Activated naive CD8-positive, alpha-beta T cell treated with anti-CD3 and anti-CD28 coated beads for 36 hours (primary cell): ENCODE measurements around the gene JAGN1. TPM values are rescaled to one million over a fixed set of nuclear protein-coding genes. Genes with fewer than 3 reads are reported as not detected.

Experiments used
- DNase-seq: peaks from one replicate; pipeline ENCODE4 v3.0.0; 2021
- H3K27ac Mint-ChIP-seq: one replicate; pipeline ENCODE4 v1.8.0; 2022; ENCODE audit warnings: mild to moderate bottlenecking, moderate library complexity, mixed read lengths
- H3K27me3 Mint-ChIP-seq: one replicate; pipeline ENCODE4 v1.8.0; 2022; ENCODE audit warnings: mild to moderate bottlenecking, mixed read lengths
- H3K36me3 Mint-ChIP-seq: one replicate; pipeline ENCODE4 v1.8.0; 2021; ENCODE audit warnings: mild to moderate bottlenecking, mixed read lengths
- H3K4me1 Mint-ChIP-seq: one replicate; pipeline ENCODE4 v1.8.0; 2021; ENCODE audit warnings: mixed read lengths
- H3K4me3 Mint-ChIP-seq: one replicate; pipeline ENCODE4 v1.8.0; 2022; ENCODE audit warnings: mild to moderate bottlenecking, moderate library complexity, mixed read lengths
- H3K9me3 Mint-ChIP-seq: one replicate; pipeline ENCODE4 v1.8.0; 2022; ENCODE audit warnings: mixed read lengths
- total RNA-seq, 2 experiments: library from RNA; stranded (reverse); gene quantifications; one replicate each; pipeline ENCODE4 v1.2.3, GENCODE V29; 2021

JAGN1 gene
- total RNA-seq, 2 experiments from 2014 or later, result 49.0 to 49.2 TPM

DNA sequence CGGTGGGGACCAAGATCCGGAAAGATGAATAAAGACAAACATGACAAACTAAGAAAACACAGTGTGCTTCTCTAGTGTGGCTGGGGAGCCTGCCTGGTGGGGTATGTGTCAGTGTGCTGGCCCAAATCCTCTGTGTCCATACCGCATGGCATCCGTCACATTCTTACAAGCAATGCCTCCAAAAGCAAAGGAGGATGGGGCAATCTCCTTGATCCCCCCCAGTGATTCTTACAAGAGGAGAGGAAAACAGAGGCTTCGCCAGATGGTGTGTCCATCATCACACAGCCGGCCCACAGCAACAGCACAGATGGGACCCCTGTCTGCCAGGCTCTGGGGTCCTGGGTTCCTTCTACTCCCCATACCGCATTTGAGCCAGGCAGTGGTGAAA is 25.9 kb downstream of the JAGN1 start:
- Mint-ChIP-seq H3K4me1 (peaks cover 14% of the 10 kb centered on the region), H3K36me3 (no peaks in the 10 kb centered on the region), H3K27ac (peak overlapping the region; percentile 38), H3K4me3 (peak overlapping the region; percentile 74), H3K9me3 (no peaks in the 10 kb centered on the region), H3K27me3 (peaks cover 19% of the 10 kb centered on the region)
- no peak for DNase-seq

- peak within 1 kb of the TSS; percentile 38 for H3K27ac Mint-ChIP-seq
- peak within 1 kb of the TSS; percentile 74 for H3K4me3 Mint-ChIP-seq
- H3K9me3 Mint-ChIP-seq, result no peaks in the 10 kb centered on the region
- H3K27me3 Mint-ChIP-seq, result peaks cover 16% of the 10 kb centered on the region
- no peaks in the 10 kb centered on the region for H3K36me3 Mint-ChIP-seq
- peaks cover 14% of the 10 kb centered on the region for H3K4me1 Mint-ChIP-seq
- DNase-seq, result peak; percentile 35
Measured at GRCh38 chr3:9916734-9917680, 26.6 kb downstream of the JAGN1 start, which contains the start of gene IL17RC. TSS of gene IL17RC (plus strand) at chr3:9917098. CDS start at chr3:9917316, 218 bp downstream.

- Mint-ChIP-seq H3K4me3 (no peak overlapping the region), H3K9me3 (no peaks in the 10 kb centered on the region), H3K27ac (no peak overlapping the region), H3K36me3 (no peaks in the 10 kb centered on the region), H3K27me3 (peaks cover 12% of the 10 kb centered on the region), H3K4me1 (peaks cover 11% of the 10 kb centered on the region)
- no peak for DNase-seq
Measured at GRCh38 chr3:9917820-9918219, 27.4 kb downstream of the JAGN1 start.

- H3K27me3 Mint-ChIP-seq, result peaks cover 12% of the 10 kb centered on the region
- no peak for DNase-seq
- H3K9me3 Mint-ChIP-seq, result no peaks in the 10 kb centered on the region
- no peak overlapping the region for H3K4me3 Mint-ChIP-seq
- no peak overlapping the region for H3K27ac Mint-ChIP-seq
- H3K36me3 Mint-ChIP-seq, result no peaks in the 10 kb centered on the region
- H3K4me1 Mint-ChIP-seq, result peaks cover 11% of the 10 kb centered on the region
Measured at GRCh38 chr3:9918261-9919038, 28.0 kb downstream of the JAGN1 start.

- DNase-seq, result no peak
- Mint-ChIP-seq H3K4me1 (peaks cover 8% of the 10 kb centered on the region), H3K4me3 (no peak overlapping the region), H3K27ac (no peak overlapping the region), H3K36me3 (no peaks in the 10 kb centered on the region), H3K27me3 (no peaks in the 10 kb centered on the region), H3K9me3 (no peaks in the 10 kb centered on the region)
Measured at GRCh38 chr3:9928158-9928557, 37.7 kb downstream of the JAGN1 start.

DNA sequence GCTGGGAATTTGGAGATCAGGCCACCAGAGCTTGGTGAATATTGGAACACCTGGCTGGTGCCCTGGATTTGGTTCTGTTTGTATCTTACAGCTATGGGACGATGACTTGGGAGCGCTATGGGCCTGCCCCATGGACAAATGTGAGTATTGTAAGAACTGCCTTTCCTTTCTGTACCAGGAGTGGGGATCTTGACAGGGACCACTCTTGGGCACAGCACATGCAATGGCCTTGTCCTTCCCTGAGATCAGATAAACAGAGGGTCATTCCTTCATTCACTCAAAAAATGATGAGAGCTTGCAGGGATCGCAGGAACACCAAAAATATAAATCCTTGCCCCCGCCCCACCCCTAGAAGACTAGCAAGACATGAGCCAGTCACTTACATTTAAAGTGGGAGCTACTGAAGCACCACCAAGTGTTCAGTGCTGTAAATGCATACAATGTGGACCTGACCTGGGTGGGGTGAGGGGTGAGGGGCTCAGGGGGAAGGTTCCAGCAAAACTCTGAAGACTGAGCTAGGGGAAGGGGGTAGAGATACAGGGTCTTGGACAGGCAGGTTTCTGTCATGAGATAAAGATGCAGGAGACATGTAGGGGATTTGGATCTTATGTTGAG is 40.5 kb downstream of the JAGN1 start:
- peak overlapping the region; percentile 16 for H3K4me3 Mint-ChIP-seq
- peaks cover 26% of the 10 kb centered on the region for H3K4me1 Mint-ChIP-seq
- no peaks in the 10 kb centered on the region for H3K9me3 Mint-ChIP-seq
- peak overlapping the region; percentile 36 for H3K27ac Mint-ChIP-seq
- H3K27me3 Mint-ChIP-seq, result no peaks in the 10 kb centered on the region
- DNase-seq, result no peak
- H3K36me3 Mint-ChIP-seq, result no peaks in the 10 kb centered on the region

DNA sequence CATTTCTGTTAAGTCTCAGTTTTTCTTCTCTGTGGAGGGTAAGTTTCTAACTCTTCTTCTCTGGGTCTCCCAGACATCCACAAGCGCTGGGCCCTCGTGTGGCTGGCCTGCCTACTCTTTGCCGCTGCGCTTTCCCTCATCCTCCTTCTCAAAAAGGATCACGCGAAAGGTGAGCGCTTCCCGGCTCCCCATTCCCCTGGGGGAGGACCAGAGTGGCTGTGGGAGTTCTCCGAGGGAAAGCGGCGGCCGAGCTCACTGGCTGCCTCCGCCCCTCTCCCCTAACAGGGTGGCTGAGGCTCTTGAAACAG is 42.1 kb downstream of the JAGN1 start:
- peaks cover 29% of the 10 kb centered on the region for H3K4me1 Mint-ChIP-seq
- no peaks in the 10 kb centered on the region for H3K9me3 Mint-ChIP-seq
- DNase-seq, result no peak
- H3K36me3 Mint-ChIP-seq, result peaks cover 4% of the 10 kb centered on the region
- H3K27ac Mint-ChIP-seq, result peak overlapping the region; percentile 95
- peak overlapping the region; percentile 99 for H3K4me3 Mint-ChIP-seq
- H3K27me3 Mint-ChIP-seq, result no peaks in the 10 kb centered on the region

- Mint-ChIP-seq H3K27ac (peak overlapping the region; percentile 95), H3K4me3 (peak overlapping the region; percentile 99), H3K4me1 (peaks cover 29% of the 10 kb centered on the region), H3K27me3 (no peaks in the 10 kb centered on the region), H3K36me3 (peaks cover 4% of the 10 kb centered on the region), H3K9me3 (no peaks in the 10 kb centered on the region)
- peak; percentile 91 for DNase-seq
Measured at GRCh38 chr3:9932843-9933560, 42.6 kb downstream of the JAGN1 start.

DNA sequence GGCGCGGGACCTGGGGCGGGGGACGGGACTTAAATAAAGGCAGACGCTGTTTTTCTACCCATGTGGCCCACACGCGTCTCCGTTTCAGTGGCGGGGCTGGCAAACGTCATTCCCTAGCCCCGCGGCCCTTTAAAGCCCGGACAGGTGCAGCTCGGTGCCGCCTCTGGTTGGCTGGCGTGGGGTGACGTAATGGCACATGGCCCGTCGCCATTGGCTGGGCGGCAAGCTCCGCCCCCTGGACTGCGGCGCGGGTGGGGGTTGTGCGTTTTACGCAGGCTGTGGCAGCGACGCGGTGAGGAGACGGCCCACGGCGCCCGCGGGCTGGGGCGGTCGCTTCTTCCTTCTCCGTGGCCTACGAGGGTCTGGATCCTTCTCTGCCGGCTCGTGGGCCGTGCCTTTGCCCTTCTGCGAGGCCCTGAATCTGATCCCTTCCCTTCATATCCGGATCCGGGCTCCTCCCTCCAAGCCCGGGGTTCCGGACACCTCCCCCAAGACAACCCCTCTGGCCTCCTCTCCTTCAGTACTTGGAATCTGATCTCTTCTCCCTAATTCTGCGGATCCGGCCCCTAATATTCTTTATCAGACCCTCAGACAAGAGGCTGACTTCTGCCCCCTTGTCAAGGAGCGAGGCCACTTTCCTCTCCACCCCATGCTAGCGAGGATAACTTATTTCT is 43.3 kb downstream of the JAGN1 start, which contains the start of gene CRELD1:
Gene CRELD1 (plus strand): TSS at position 274 of the 674 bp plus-strand sequence. CDS start 605 bp downstream, outside the sequence.
- peaks cover 29% of the 10 kb centered on the region for H3K4me1 Mint-ChIP-seq
- no peaks in the 10 kb centered on the region for H3K9me3 Mint-ChIP-seq
- H3K36me3 Mint-ChIP-seq, result peaks cover 4% of the 10 kb centered on the region
- H3K27me3 Mint-ChIP-seq, result no peaks in the 10 kb centered on the region
- peak within 1 kb of the TSS; percentile 99 for H3K4me3 Mint-ChIP-seq
- peak within 1 kb of the TSS; percentile 95 for H3K27ac Mint-ChIP-seq
- peak; percentile 98 for DNase-seq

DNA sequence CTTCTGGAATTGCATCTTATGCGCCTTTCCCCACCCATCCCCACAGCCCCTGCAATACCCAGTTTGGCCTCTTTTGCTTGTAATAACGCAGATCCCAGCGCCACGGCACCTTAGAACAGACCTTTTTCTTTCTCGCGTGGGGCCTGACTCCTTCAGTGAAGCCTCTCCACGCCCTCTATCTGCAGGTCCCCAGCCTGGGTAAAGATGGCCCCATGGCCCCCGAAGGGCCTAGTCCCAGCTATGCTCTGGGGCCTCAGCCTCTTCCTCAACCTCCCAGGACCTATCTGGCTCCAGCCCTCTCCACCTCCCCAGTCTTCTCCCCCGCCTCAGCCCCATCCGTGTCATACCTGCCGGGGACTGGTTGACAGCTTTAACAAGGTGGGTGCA is 43.8 kb downstream of the JAGN1 start:
- peak overlapping the region; percentile 99 for H3K4me3 Mint-ChIP-seq
- peaks cover 29% of the 10 kb centered on the region for H3K4me1 Mint-ChIP-seq
- H3K9me3 Mint-ChIP-seq, result no peaks in the 10 kb centered on the region
- no peak for DNase-seq
- H3K36me3 Mint-ChIP-seq, result peaks cover 4% of the 10 kb centered on the region
- H3K27me3 Mint-ChIP-seq, result no peaks in the 10 kb centered on the region
- peak overlapping the region; percentile 95 for H3K27ac Mint-ChIP-seq

DNA sequence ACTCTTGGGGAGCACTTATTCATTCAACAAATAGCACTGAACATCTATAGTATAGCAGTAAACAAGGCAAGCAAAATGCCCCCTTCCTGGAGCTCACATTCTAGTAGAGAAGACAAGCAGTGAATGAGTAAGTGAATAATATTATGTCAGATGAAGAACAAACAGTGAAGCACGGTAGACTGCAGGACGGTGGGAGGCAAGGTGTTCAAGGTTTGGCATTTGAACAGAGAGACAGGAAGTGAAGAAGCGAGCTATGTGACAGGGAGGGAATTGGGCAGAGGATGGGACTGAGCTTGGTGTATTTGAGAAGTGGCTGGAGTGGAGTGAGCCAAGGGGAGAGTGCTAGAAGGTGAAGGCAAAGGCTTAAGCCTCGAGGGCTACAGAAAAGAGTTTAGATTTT is 44.6 kb downstream of the JAGN1 start:
- Mint-ChIP-seq H3K9me3 (no peaks in the 10 kb centered on the region), H3K27me3 (no peaks in the 10 kb centered on the region), H3K27ac (peak overlapping the region; percentile 36), H3K4me3 (peak overlapping the region; percentile 99), H3K36me3 (peaks cover 4% of the 10 kb centered on the region), H3K4me1 (peaks cover 29% of the 10 kb centered on the region)
- DNase-seq, result no peak

GRCh38 chr3:9935966-9936510 is 45.6 kb downstream of the JAGN1 start:
- H3K4me1 Mint-ChIP-seq, result peaks cover 29% of the 10 kb centered on the region
- no peak for DNase-seq
- H3K4me3 Mint-ChIP-seq, result no peak overlapping the region
- H3K9me3 Mint-ChIP-seq, result no peaks in the 10 kb centered on the region
- peaks cover 4% of the 10 kb centered on the region for H3K36me3 Mint-ChIP-seq
- no peak overlapping the region for H3K27ac Mint-ChIP-seq
- H3K27me3 Mint-ChIP-seq, result no peaks in the 10 kb centered on the region

GRCh38 chr3:9937486-9938238 is 47.3 kb downstream of the JAGN1 start:
- H3K9me3 Mint-ChIP-seq, result no peaks in the 10 kb centered on the region
- H3K36me3 Mint-ChIP-seq, result peaks cover 7% of the 10 kb centered on the region
- no peaks in the 10 kb centered on the region for H3K27me3 Mint-ChIP-seq
- peaks cover 22% of the 10 kb centered on the region for H3K4me1 Mint-ChIP-seq
- no peak overlapping the region for H3K4me3 Mint-ChIP-seq
- H3K27ac Mint-ChIP-seq, result no peak overlapping the region
- DNase-seq, result no peak
